HG03159 (cell line): Measurements from ENCODE around the gene OR10H3.
"Not testable (repeated sequence)": the region's sequence is repeated elsewhere in the genome, so short reads cannot be mapped to it uniquely, and the experiment has no call there.

Experiments used
- ATAC-seq: cut with Tn5 transposase; IDR thresholded peaks from one replicate; pipeline ENCODE4 v1.9.1; 2021; ENCODE audit warnings: mild to moderate bottlenecking, moderate library complexity; ENCODE audit not compliant: unreplicated experiment

The OR10H3 gene, protein sequence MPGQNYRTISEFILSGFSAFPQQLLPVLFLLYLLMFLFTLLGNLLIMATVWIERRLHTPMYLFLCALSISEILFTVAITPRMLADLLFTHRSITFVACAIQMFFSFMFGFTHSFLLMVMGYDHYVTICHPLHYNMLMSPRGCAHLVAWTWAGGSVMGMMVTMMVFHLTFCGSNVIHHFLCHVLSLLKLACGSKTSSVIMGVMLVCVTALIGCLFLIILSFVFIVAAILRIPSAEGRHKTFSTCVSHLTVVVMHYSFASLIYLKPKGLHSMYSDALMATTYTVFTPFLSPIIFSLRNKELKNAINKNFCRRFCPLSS

DNA sequence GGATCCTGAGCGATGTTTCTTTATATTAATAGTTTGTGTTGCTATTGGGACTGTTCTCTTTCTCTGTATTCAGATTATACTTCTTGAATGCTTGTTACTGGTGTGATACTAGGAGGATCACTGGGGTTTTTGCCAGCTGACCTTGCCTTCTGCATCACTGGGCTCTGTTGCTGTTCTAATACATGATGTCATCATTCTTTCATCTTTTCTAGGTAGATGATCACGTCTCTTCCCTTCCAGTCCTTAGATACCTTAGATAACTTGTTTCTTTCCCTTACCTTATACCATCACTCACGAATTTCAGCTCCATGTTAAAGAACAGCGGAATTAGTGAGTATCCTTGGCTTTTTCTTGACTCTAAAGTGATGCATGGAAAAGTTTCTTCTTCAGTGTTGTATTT, at the start of gene OR10H3:
Gene OR10H3 (plus strand): TSS at position 264 of the 400 bp plus-strand sequence. CDS start 3,408 bp downstream, outside the sequence.
- ATAC-seq = no peak

DNA sequence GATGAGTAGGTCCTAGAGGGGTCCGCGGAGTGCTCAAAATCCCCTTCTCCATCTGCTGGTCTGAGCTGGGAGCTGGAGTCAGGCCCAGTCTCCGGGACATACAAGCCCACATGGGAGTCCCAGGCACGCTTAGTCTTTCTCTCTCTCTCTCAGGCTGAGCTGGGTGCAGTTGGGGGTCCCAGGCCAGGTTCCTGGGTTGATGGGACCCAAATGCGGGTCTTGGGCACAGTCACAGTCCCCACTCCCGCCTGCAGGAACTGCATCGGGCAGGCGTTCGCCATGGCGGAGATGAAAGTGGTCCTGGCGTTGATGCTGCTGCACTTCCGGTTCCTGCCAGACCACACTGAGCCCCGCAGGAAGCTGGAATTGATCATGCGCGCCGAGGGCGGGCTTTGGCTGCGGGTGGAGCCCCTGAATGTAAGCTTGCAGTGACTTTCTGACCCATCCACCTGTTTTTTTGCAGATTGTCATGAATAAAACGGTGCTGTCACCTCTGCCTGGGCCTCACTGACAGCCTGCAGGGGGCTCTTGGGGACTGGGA, 41.1 kb upstream of the OR10H3 start:
- ATAC-seq = no peak

- ATAC-seq = no peak
Observed at GRCh38 chr19:15701757-15702533, 35.8 kb upstream of the OR10H3 start.

- ATAC-seq = no peak
Observed at GRCh38 chr19:15702534-15702930, 35.3 kb upstream of the OR10H3 start.

- no peak for ATAC-seq
Observed at GRCh38 chr19:15714638-15715037, 23.1 kb upstream of the OR10H3 start.

- ATAC-seq = no peak
Observed at GRCh38 chr19:15715642-15716041, 22.1 kb upstream of the OR10H3 start.

DNA sequence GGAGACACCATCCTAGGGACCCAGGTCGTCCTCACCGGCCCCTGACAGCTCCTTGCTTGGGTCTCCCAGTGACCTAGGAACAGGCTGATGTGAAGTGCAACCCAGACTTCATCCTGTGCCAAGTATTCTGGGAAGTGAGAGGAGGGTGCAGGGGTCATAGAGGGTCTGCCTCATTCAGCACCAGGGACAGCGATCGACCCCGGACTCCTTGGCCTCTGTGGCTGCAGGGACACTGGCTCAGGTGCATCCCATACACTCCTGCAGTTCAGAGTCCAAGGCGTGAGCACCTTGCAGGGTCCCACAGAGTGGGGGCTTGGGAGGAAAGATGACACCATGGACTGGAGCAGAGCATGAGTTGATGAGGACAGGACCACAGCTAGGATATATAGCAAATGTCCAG, 20.0 kb upstream of the OR10H3 start:
- ATAC-seq = no peak

GRCh38 chr19:15721268-15721667, 16.5 kb upstream of the OR10H3 start:
- no peak for ATAC-seq

- ATAC-seq = no peak
Observed at GRCh38 chr19:15722956-15723355, 14.8 kb upstream of the OR10H3 start.

GRCh38 chr19:15727724-15728123, 10.1 kb upstream of the OR10H3 start, which contains the start of gene OR10H2:
Gene OR10H2 (plus strand): TSS chr19:15728024. CDS start chr19:15728044, 20 bp downstream.
- ATAC-seq = no peak

- no peak for ATAC-seq
Observed at GRCh38 chr19:15730538-15730937, 7.2 kb upstream of the OR10H3 start.

DNA sequence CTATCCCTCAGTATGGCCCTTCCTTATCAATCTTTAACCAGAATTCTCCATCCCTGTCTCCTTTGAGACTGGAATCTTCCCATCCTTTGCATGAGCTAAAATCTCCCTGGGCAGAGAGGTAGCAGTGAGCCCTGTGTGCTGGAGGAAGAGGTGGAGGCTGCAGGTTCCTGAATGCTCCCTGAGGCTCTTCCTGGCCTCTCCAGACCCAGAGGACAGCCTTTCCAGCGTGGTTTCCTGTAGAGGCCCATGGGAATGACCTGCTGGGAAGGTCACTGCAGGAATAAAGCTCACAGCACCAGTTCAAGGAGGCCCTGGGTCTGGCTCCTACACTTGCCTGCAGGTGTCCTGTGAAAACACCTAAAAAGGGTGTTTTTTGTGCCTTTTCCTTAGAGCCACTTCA, 5.4 kb upstream of the OR10H3 start:
- ATAC-seq = no peak

- ATAC-seq = no peak
Observed at GRCh38 chr19:15733895-15734294, 3.9 kb upstream of the OR10H3 start.

DNA sequence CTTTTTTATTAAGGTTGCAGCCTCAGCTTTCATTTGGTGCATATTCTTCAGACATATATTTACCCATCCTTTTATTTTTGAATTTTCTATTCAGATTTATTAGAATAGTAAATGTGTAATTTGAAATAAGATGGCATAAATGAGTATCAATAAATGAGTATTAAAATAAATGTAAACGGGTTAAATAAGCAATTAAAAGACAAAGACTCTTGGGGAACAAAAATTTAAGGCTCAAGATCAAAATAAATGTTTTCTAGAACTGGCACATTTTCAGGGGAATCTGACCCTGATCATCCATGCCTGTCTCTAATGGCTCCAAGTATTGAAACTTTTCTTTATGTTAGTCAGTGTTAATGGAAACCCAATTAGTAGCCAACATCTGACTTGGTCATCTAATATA, 3.0 kb downstream of the OR10H3 start:
- no peak for ATAC-seq

GRCh38 chr19:15748239-15748638, 10.5 kb downstream of the OR10H3 start:
- ATAC-seq = no peak

DNA sequence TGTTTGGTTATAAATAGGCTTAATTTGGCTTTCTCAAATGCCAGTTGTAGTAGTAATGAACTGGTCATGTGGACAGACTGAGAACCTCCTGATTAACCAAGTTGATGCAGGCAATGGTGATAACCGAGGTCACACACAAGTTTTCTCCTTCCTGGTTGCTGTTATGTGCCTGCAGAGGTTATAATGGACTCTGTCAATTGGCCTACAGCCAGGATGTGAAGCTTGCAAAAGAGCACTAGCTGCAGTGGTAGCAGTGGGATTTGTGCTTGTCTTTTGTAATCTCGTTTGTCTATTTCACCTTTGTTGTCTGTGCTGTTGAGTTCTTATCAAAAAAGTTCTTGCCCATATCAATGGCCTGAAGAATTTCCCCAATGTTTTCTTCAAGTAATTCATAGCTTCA, 20.6 kb downstream of the OR10H3 start:
- ATAC-seq = no peak

- no peak for ATAC-seq
Observed at GRCh38 chr19:15759962-15760565, 22.3 kb downstream of the OR10H3 start.

DNA sequence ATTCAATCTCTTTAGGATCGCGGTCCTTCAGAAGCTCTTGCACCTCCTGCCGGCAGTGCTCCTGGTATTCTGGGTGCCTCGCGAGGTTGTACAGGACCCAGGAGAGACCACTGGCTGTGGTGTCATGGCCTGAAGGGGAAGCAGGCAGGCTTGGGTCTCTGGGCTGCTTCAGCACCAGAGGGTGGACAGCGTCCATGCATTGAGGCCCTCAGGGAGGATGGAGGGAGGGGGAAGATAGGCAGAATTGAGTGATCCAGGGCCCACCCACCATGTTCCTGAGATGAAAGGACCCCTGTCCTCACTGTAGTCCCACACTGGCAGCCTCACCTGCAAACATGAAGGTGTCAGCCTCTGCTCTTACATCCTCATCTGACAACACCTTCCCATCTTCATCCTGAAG, 31.8 kb downstream of the OR10H3 start:
- ATAC-seq = no peak

GRCh38 chr19:15774159-15774558, 36.4 kb downstream of the OR10H3 start:
- ATAC-seq = not testable (repeated sequence)

- ATAC-seq = no peak
Observed at GRCh38 chr19:15775249-15775648, 37.5 kb downstream of the OR10H3 start.

DNA sequence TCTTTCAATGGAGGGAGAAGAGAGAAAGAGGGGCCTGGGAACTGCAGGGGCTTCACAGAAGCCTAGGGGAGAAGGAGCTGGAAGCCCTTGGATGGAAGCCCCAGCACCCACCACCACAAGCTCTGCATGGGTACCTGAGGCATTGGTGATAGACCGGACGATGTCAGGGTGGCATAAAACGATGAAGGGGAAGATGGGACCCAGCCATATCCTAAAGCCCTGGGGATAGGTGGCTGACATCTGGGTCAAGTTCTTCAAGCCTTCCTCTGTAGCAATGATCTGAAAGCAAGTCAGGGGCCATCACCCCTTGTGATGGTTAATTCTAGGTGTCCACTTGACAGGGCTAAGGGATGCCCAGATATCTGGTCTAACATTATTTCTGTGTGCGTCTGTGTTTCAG, 38.5 kb downstream of the OR10H3 start:
- ATAC-seq = no peak
